ENCODE results near the gene KCNH1.

The KCNH1 gene

GRCh38 chr1:210629276-210629675 is 504.7 kb downstream of the KCNH1 start:
- POLR2A ChIA-PET = no interaction called here
- DNase-seq = no peak
- 93% methylated on average over 2 of the region's 2 CpGs for WGBS (ENCODE audit: insufficient coverage)
- CTCF ChIA-PET = interaction anchor here (0.6 kb wide), 1 partner anchor 382 kb away, joined by 3 read pairs; no protein-coding TSS in a partner anchor
- Histone ChIP-seq H3K27me3 (replicated peaks in 2 of 5; ENCODE audit: control insufficient read depth in 4 of 5, insufficient read depth in 5 of 5, low read length in 4 of 5) (no peaks in the 10 kb centered on the region), H3K4me1 (ENCODE audit: control extremely low read depth in 1 of 4, control insufficient read depth in 4 of 4, insufficient read depth in 4 of 4, low read length in 3 of 4) (no peaks in the 10 kb centered on the region), H3K27ac (ENCODE audit: insufficient read depth in 1 of 2, low read depth in 1 of 2, low read length in 2 of 2, poor library complexity in 1 of 2, severe bottlenecking in 2 of 2) (no peak overlapping the region), H3K4me3 (ENCODE audit: control insufficient read depth in 1 of 7, extremely low read depth in 1 of 7, insufficient read depth in 4 of 7, low read depth in 2 of 7, low read length in 6 of 7) (no peak overlapping the region), H3K9me3 (ENCODE audit: control extremely low read depth in 1 of 5, control insufficient read depth in 4 of 5, insufficient read depth in 2 of 5, low read depth in 1 of 5, low read length in 4 of 5) (no peaks in the 10 kb centered on the region), H3K36me3 (ENCODE audit: control insufficient read depth in 4 of 4, insufficient read depth in 4 of 4, low read length in 3 of 4) (peaks cover 0 to 2% (median 0%) of the 10 kb centered on the region in 4 experiments)

- Histone ChIP-seq H3K4me3 (ENCODE audit: control insufficient read depth in 1 of 7, extremely low read depth in 1 of 7, insufficient read depth in 4 of 7, low read depth in 2 of 7, low read length in 6 of 7) (no peak overlapping the region), H3K27ac (ENCODE audit: insufficient read depth in 1 of 2, low read depth in 1 of 2, low read length in 2 of 2, poor library complexity in 1 of 2, severe bottlenecking in 2 of 2) (no peak overlapping the region), H3K4me1 (ENCODE audit: control extremely low read depth in 1 of 4, control insufficient read depth in 4 of 4, insufficient read depth in 4 of 4, low read length in 3 of 4) (no peaks in the 10 kb centered on the region), H3K9me3 (ENCODE audit: control extremely low read depth in 1 of 5, control insufficient read depth in 4 of 5, insufficient read depth in 2 of 5, low read depth in 1 of 5, low read length in 4 of 5) (no peaks in the 10 kb centered on the region), H3K36me3 (ENCODE audit: control insufficient read depth in 4 of 4, insufficient read depth in 4 of 4, low read length in 3 of 4) (peaks cover 0 to 2% (median 0%) of the 10 kb centered on the region in 4 experiments), H3K27me3 (replicated peaks in 2 of 5; ENCODE audit: control insufficient read depth in 4 of 5, insufficient read depth in 5 of 5, low read length in 4 of 5) (no peaks in the 10 kb centered on the region)
- CTCF ChIA-PET = no interaction called here
- peak in 1 of 3 donors; percentile 3 for DNase-seq
- POLR2A ChIA-PET = no interaction called here
Observed at GRCh38 chr1:210627755-210628154, 506.2 kb downstream of the KCNH1 start.

Measured in common myeloid progenitor, CD34-positive (primary cell).